Right atrium auricular region (tissue), 2 donors: ENCODE results near the gene TBCD. TPM values are rescaled to one million over a fixed set of nuclear protein-coding genes. Genes with fewer than 3 reads are reported as not detected.

Experiments used
- DNase-seq: peaks from one replicate; pipeline ENCODE4 v3.0.0-alpha.2; 2019; ENCODE audit warnings: low spot score
- H3K27ac ChIP-seq, 2 donors: fragments of 200-600 bp; sonication (generic); 1 replicate in 1 of 2; 2 replicates in 1 of 2; pipeline ENCODE4 v1.5.1; 2016 to 2019
- H3K27me3 ChIP-seq, 2 donors: fragments of 200-600 bp; sonication (generic); one replicate each; pipeline versions ENCODE4 v1.5.1 to v1.6.0; 2017 to 2019
- H3K36me3 ChIP-seq: fragments of 200-600 bp; sonication (generic); one replicate; pipeline ENCODE4 v1.5.1; 2016
- H3K4me1 ChIP-seq, 2 donors: fragments of 200-600 bp; sonication (generic); one replicate each; pipeline versions ENCODE4 v1.5.1 to v1.6.0; 2017 to 2019
- H3K4me3 ChIP-seq, 2 donors: fragments of 200-600 bp; sonication (generic); 1 replicate in 1 of 2; 2 replicates in 1 of 2; pipeline ENCODE4 v1.5.1; 2017 to 2019; ENCODE audit warnings: mild to moderate bottlenecking in 1 of 2, moderate library complexity in 1 of 2
- H3K9me3 ChIP-seq, 2 donors: fragments of 200-600 bp; sonication (generic); one replicate each; pipeline ENCODE4 v1.5.1; 2019
- CTCF ChIP-seq, 2 donors: fragments of 200-600 bp; sonication (generic); IDR thresholded peaks; one replicate each; pipeline ENCODE4 v1.5.1; 2019; ENCODE audit warnings: antibody characterized with exemption in 2 of 2
- total RNA-seq, 2 donors: library from RNA; depleted of rRNA; stranded (reverse); fragments of >200 nt; gene quantifications; one replicate each; pipeline ENCODE4 v1.1.0, GENCODE V29; 2016

Gene TBCD
- total RNA-seq, 2 donors from 2014 or later = 19.4 to 29.6 TPM

GRCh38 chr17:82753201-82753464, 1.3 kb downstream of the TBCD start:
- peaks cover 3% of the 10 kb centered on the region for H3K36me3 ChIP-seq
- no peak for DNase-seq
- peaks cover 0 to 21% of the 10 kb centered on the region in 2 donors for H3K4me1 ChIP-seq
- no peaks in the 10 kb centered on the region for H3K27me3 ChIP-seq
- H3K9me3 ChIP-seq = no peaks in the 10 kb centered on the region
- no peak overlapping the region for H3K27ac ChIP-seq
- H3K4me3 ChIP-seq = no peak overlapping the region
- no peak for TF ChIP-seq CTCF (IDR thresholded peaks at IDR 0.05)

GRCh38 chr17:82754297-82755208, 2.7 kb downstream of the TBCD start:
- Histone ChIP-seq H3K9me3 (no peaks in the 10 kb centered on the region), H3K4me1 (peaks cover 0 to 21% of the 10 kb centered on the region in 2 donors), H3K4me3 (no peak overlapping the region), H3K27me3 (no peaks in the 10 kb centered on the region), H3K36me3 (peaks cover 3% of the 10 kb centered on the region), H3K27ac (no peak overlapping the region)
- no peak for DNase-seq
- no peak for TF ChIP-seq CTCF (IDR thresholded peaks at IDR 0.05)

- Histone ChIP-seq H3K4me1 (peaks cover 0 to 19% of the 10 kb centered on the region in 2 donors), H3K9me3 (no peaks in the 10 kb centered on the region), H3K4me3 (no peak overlapping the region), H3K27ac (no peak overlapping the region), H3K36me3 (peaks cover 3% of the 10 kb centered on the region), H3K27me3 (no peaks in the 10 kb centered on the region)
- no peak for DNase-seq
- TF ChIP-seq CTCF (IDR thresholded peaks at IDR 0.05) = no peak
Observed at GRCh38 chr17:82756166-82756565, 4.3 kb downstream of the TBCD start.

- Histone ChIP-seq H3K4me3 (no peak overlapping the region), H3K9me3 (no peaks in the 10 kb centered on the region), H3K27me3 (no peaks in the 10 kb centered on the region), H3K4me1 (no peaks in the 10 kb centered on the region), H3K36me3 (peaks cover 43% of the 10 kb centered on the region), H3K27ac (peak overlapping the region in 1 of 2 donors; percentile 1)
- no peak for TF ChIP-seq CTCF (IDR thresholded peaks at IDR 0.05)
- DNase-seq = no peak
Observed at GRCh38 chr17:82765371-82765770, 13.5 kb downstream of the TBCD start.

- peak; percentile 28 to 63 for TF ChIP-seq CTCF (IDR thresholded peaks at IDR 0.05)
- peaks cover 45% of the 10 kb centered on the region for H3K36me3 ChIP-seq
- H3K27ac ChIP-seq = no peak overlapping the region
- no peak overlapping the region for H3K4me3 ChIP-seq
- H3K9me3 ChIP-seq = no peaks in the 10 kb centered on the region
- no peaks in the 10 kb centered on the region for H3K27me3 ChIP-seq
- no peaks in the 10 kb centered on the region for H3K4me1 ChIP-seq
- no peak for DNase-seq
Observed at GRCh38 chr17:82767041-82767754, 15.3 kb downstream of the TBCD start.
